IMR-90 (cell line): ENCODE measurements around the gene NPFFR2. TPM values are rescaled to one million over a fixed set of nuclear protein-coding genes. Genes with fewer than 3 reads are reported as not detected.
A peak's percentile ranks its signal among the peaks of the same experiment; 100 is the strongest.

Source experiments
- ATAC-seq: fragments of 200-7000 bp; cut with Tn5 transposase; 2 replicates; pipeline ENCODE4 v1.9.1; 2020; ENCODE audit warnings: low read depth, mild to moderate bottlenecking, moderate library complexity
- BruUV-seq: library from RNA; stranded (reverse); fragments of 400-500 nt; replicated peaks from 2 replicates; lab custom pipeline; 2021; lab: Mats Ljungman, UMichigan
- CTCF ChIA-PET: fragments of 300-600 bp; formaldehyde crosslinking; extraction: SDS; loops from one replicate; lab custom pipeline; 2021; ENCODE audit warnings: antibody characterized with exemption; lab: Yijun Ruan, JAX
- POLR2A ChIA-PET: fragments of 300-600 bp; sonication (Branson Sonifier 250); formaldehyde crosslinking; loops from one replicate; lab custom pipeline; 2022; ENCODE audit warnings: antibody characterized with exemption; ENCODE audit not compliant: unreplicated experiment; lab: Charles Lee
- DNase-seq: peaks from one replicate; pipeline ENCODE4 v3.0.0; 2013
- H2AFZ ChIP-seq: replicated peaks from 2 replicates; pipeline ENCODE3; 2013; ENCODE audit warnings: low read length, mild to moderate bottlenecking; ENCODE audit not compliant: poor library complexity
- H2AK5ac ChIP-seq: 2 replicates; pipeline ENCODE4 v1.6.1; 2013; ENCODE audit warnings: low read depth, low read length, inconsistent platforms
- H2AK9ac ChIP-seq: replicated peaks from 2 replicates; pipeline ENCODE3; 2013; ENCODE audit warnings: mild to moderate bottlenecking, low read depth, low read length, moderate library complexity; ENCODE audit not compliant: poor library complexity
- H2BK120ac ChIP-seq: 2 replicates; pipeline ENCODE4 v1.6.1; 2013; ENCODE audit warnings: low read depth, low read length, inconsistent platforms
- H2BK15ac ChIP-seq: 3 replicates; pipeline ENCODE4 v1.6.1; 2013; ENCODE audit warnings: low read depth, low read length, inconsistent platforms
- H2BK20ac ChIP-seq: 2 replicates; pipeline ENCODE4 v1.6.1; 2013; ENCODE audit warnings: low read depth, mild to moderate bottlenecking, inconsistent platforms, low read length, moderate library complexity
- H2BK5ac ChIP-seq: 2 replicates; pipeline ENCODE4 v1.6.1; 2013; ENCODE audit warnings: mild to moderate bottlenecking, low read depth, low read length, inconsistent platforms; ENCODE audit not compliant: poor library complexity, severe bottlenecking
- H3K14ac ChIP-seq: replicated peaks from 2 replicates; pipeline ENCODE4 v1.6.1; 2013; ENCODE audit warnings: low read depth, low read length, inconsistent platforms
- H3K18ac ChIP-seq: 2 replicates; pipeline ENCODE4 v1.6.1; 2013; ENCODE audit warnings: low read depth, low read length, control low read depth
- H3K23ac ChIP-seq: 2 replicates; pipeline ENCODE4 v1.6.1; 2013; ENCODE audit warnings: low read depth, low read length, inconsistent platforms
- H3K27ac ChIP-seq: 2 replicates; pipeline ENCODE4 v1.5.1; 2013; ENCODE audit warnings: mild to moderate bottlenecking, control low read depth, low read length; ENCODE audit not compliant: insufficient read depth
- H3K27me3 ChIP-seq: 2 replicates; pipeline ENCODE4 v1.6.1; 2013; ENCODE audit warnings: low read length; ENCODE audit not compliant: control insufficient read depth, insufficient read depth
- H3K36me3 ChIP-seq: 2 replicates; pipeline ENCODE4 v1.6.1; 2013; ENCODE audit warnings: low read length, mixed read lengths; ENCODE audit not compliant: control insufficient read depth, insufficient read depth
- H3K4ac ChIP-seq: 2 replicates; pipeline ENCODE4 v1.6.1; 2013; ENCODE audit warnings: low read depth, low read length, inconsistent platforms
- H3K4me1 ChIP-seq: 2 replicates; pipeline ENCODE4 v1.6.1; 2013; ENCODE audit warnings: low read length, mixed read lengths; ENCODE audit not compliant: control insufficient read depth, insufficient read depth
- H3K4me2 ChIP-seq: 2 replicates; pipeline ENCODE4 v1.6.1; 2013; ENCODE audit warnings: low read depth, mild to moderate bottlenecking, control low read depth, low read length, moderate library complexity
- H3K4me3 ChIP-seq: 2 replicates; pipeline ENCODE4 v1.5.1; 2013; ENCODE audit warnings: low read depth, mild to moderate bottlenecking, control low read depth, low read length, moderate library complexity; ENCODE audit not compliant: insufficient read depth
- H3K56ac ChIP-seq: 2 replicates; pipeline ENCODE4 v1.6.1; 2013; ENCODE audit warnings: low read length, inconsistent platforms; ENCODE audit not compliant: insufficient read depth; ENCODE audit errors: extremely low read depth
- H3K79me1 ChIP-seq, 2 experiments: 2 replicates each; pipeline ENCODE4 v1.6.1; 2013; ENCODE audit warnings: low read length in 2 of 2, inconsistent platforms in 1 of 2, low read depth in 1 of 2
- H3K9ac ChIP-seq: 2 replicates; pipeline ENCODE4 v1.6.1; 2013; ENCODE audit warnings: low read depth, low read length, control low read depth
- H3K9me1 ChIP-seq: 2 replicates; pipeline ENCODE4 v1.6.1; 2013; ENCODE audit warnings: low read length, inconsistent platforms; ENCODE audit not compliant: insufficient read depth
- H3K9me3 ChIP-seq: 2 replicates; pipeline ENCODE4 v1.6.1; 2013; ENCODE audit warnings: low read length; ENCODE audit not compliant: control insufficient read depth, insufficient read depth
- H4K20me1 ChIP-seq: 2 replicates; pipeline ENCODE4 v1.6.1; 2013; ENCODE audit warnings: low read length, inconsistent platforms; ENCODE audit not compliant: insufficient read depth
- H4K5ac ChIP-seq: 2 replicates; pipeline ENCODE4 v1.6.1; 2013; ENCODE audit warnings: mild to moderate bottlenecking, low read depth, low read length, control low read depth
- H4K8ac ChIP-seq, 2 experiments: 2 replicates each; pipeline ENCODE4 v1.6.1; 2013; ENCODE audit warnings: low read depth in 2 of 2, low read length in 2 of 2, control low read depth in 1 of 2, inconsistent platforms in 1 of 2
- H4K91ac ChIP-seq: 2 replicates; pipeline ENCODE4 v1.6.1; 2013; ENCODE audit warnings: low read depth, low read length, inconsistent platforms; ENCODE audit not compliant: insufficient read depth
- BHLHE40 ChIP-seq: fragments of 150-350 bp; IDR thresholded peaks from 2 replicates; pipeline ENCODE4 v1.6.1; 2016; ENCODE audit warnings: mild to moderate bottlenecking, low read depth, low read length
- CEBPB ChIP-seq: IDR thresholded peaks from 2 replicates; pipeline ENCODE4 v1.6.1; 2012; ENCODE audit warnings: low read depth, low read length, improper control_type of control experiment
- FOS ChIP-seq: fragments of 150-350 bp; IDR thresholded peaks from 2 replicates; pipeline ENCODE4 v1.6.1; 2016; ENCODE audit warnings: low read depth, low read length
- RCOR1 ChIP-seq: IDR thresholded peaks from 2 replicates; pipeline ENCODE4 v1.6.1; 2012; ENCODE audit warnings: mild to moderate bottlenecking, low read length, improper control_type of control experiment; ENCODE audit not compliant: insufficient replicate concordance
- USF2 ChIP-seq: fragments of 150-350 bp; IDR thresholded peaks from 2 replicates; pipeline ENCODE4 v1.6.1; 2017; ENCODE audit warnings: mild to moderate bottlenecking, antibody characterized with exemption, low read length, low read depth
- WGBS, 2 experiments: methylation state at CpG; one replicate each; pipeline versions ENCODE4 v1.1.5 to v1.1.7; 2013; ENCODE audit warnings: missing lambda C conversion rate in 2 of 2; ENCODE audit not compliant: insufficient read length in 1 of 2; ENCODE audit errors: extremely low coverage in 2 of 2; 5-methylcytosine and 5-hydroxymethylcytosine counted together
- dilution Hi-C: fragments of 300-500 bp; cut with HindIII; formaldehyde crosslinking; loops from one replicate; pipeline ENCODE4 v1.14.3; 2018; ENCODE audit warnings: low sequenced_read_pairs; ENCODE audit not compliant: unreplicated experiment
- in situ Hi-C: fragments of 300-500 bp; cut with MboI; formaldehyde crosslinking; loops from 3 replicates; pipeline ENCODE4 v1.14.3; 2019; ENCODE audit warnings: low sequenced_read_pairs, inconsistent platforms, mixed read lengths
- intact Hi-C: fragments of 100-400 bp; cut with micrococcal nuclease; formaldehyde crosslinking; loops from 2 replicates; pipeline ENCODE4 v1.10.0; 2022
- polyA plus RNA-seq, 3 experiments: library from polyadenylated mRNA; depleted of rRNA; stranded (reverse); fragments of >200 nt; gene quantifications; 2 replicates each; pipeline ENCODE4 v1.2.3, GENCODE V29; 2012; ENCODE audit warnings: low replicate concordance in 1 of 3
- total RNA-seq: library from RNA; depleted of rRNA; stranded (reverse); fragments of >200 nt; gene quantifications from 2 replicates; pipeline ENCODE4 v1.2.3, GENCODE V29; 2012

The NPFFR2 gene
- total and polyA plus RNA-seq, 2 of the 4 experiments (the other 2 are of a cell fraction): not detected

DNA sequence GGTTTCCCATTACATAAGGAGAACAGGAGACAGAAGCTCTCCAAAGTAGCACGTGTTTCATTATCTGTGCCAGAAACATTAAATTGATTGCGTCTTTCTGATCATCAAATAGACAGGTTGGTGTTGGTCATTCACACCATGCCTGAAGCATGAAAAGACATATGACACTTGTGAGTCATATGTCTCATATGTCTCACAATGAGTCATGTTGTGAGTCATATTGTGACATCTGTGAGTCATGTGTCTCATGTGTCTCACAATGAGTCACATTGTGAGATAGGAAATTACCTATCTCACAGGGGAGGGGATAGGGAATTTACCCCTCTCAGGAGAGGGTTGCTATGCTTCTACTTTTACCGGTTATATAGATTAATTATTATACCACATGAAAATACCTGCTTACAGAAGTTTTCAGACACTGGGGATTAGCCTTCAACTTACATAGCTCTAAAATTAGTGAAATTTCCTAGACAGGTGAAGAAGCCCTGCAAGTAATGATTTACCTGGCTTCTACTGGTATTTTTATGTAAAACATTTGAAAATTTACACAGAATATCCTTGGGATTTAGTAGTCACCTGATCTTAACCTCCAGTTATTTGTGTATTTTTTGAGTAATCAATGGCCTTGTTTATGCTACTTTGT is 80.8 kb downstream of the NPFFR2 start:
- H3K23ac ChIP-seq: no peak overlapping the region
- no peak overlapping the region for H3K4me3 ChIP-seq
- no peak overlapping the region for H3K9ac ChIP-seq
- dilution Hi-C loops (no loop called here), intact Hi-C loops (no loop called here), in situ Hi-C loops (no loop called here)
- H3K18ac ChIP-seq: no peak overlapping the region
- no peaks in the 10 kb centered on the region for H3K36me3 ChIP-seq
- no peak overlapping the region for H4K5ac ChIP-seq
- no peak overlapping the region for H3K56ac ChIP-seq
- no peak overlapping the region for H3K4me2 ChIP-seq
- no peak overlapping the region for H2AFZ ChIP-seq
- peak; percentile 56 for TF ChIP-seq USF2
- TF ChIP-seq CEBPB: peak; percentile 49
- TF ChIP-seq RCOR1: no peak
- peak; percentile 52; the same call in 1 of the 2 replicates for TF ChIP-seq BHLHE40
- TF ChIP-seq FOS: peak; percentile 95
- H2BK15ac ChIP-seq: no peak overlapping the region
- no peak overlapping the region for H2BK5ac ChIP-seq
- no peak overlapping the region for H2AK9ac ChIP-seq
- no peak overlapping the region for H3K14ac ChIP-seq
- no peaks in the 10 kb centered on the region for H3K79me1 ChIP-seq
- H3K4me1 ChIP-seq: no peaks in the 10 kb centered on the region
- H3K4ac ChIP-seq: no peak overlapping the region
- H3K9me3 ChIP-seq: no peaks in the 10 kb centered on the region
- H3K27ac ChIP-seq: no peak overlapping the region
- peak; percentile 76 for DNase-seq
- H2AK5ac ChIP-seq: no peak overlapping the region
- no peak for ATAC-seq
- no peaks in the 10 kb centered on the region for H4K20me1 ChIP-seq
- no CpG with 5 or more reads among the region's 3 CpGs for WGBS, 2 experiments
- H3K27me3 ChIP-seq: no peaks in the 10 kb centered on the region
- H4K91ac ChIP-seq: no peak overlapping the region
- POLR2A ChIA-PET: no interaction called here
- no peak overlapping the region for H2BK120ac ChIP-seq
- no TSS peak for BruUV-seq
- CTCF ChIA-PET: no interaction called here
- no peaks in the 10 kb centered on the region for H3K9me1 ChIP-seq
- H2BK20ac ChIP-seq: no peak overlapping the region
- H4K8ac ChIP-seq: no peak overlapping the region
